ENCODE data around the gene PSMC2. TPM values are rescaled to one million over a fixed set of nuclear protein-coding genes. Genes with fewer than 3 reads are reported as not detected.

The PSMC2 gene
- total and polyA plus RNA-seq, 2 donors from 2014 or later: 98.8 to 115 TPM

GRCh38 chr7:103343758-103344452 lies 3.5 kb upstream of the PSMC2 start:
- FAIRE-seq: no peak
- Histone ChIP-seq H3K36me3 (ENCODE audit: control insufficient read depth in 2 of 3, insufficient read depth in 3 of 3, low read length in 3 of 3) (peaks cover 0 to 8% (median 5%) of the 10 kb centered on the region in 3 donors), H3K9me3 (ENCODE audit: control insufficient read depth in 2 of 3, insufficient read depth in 1 of 3, low read length in 3 of 3) (no peaks in the 10 kb centered on the region), H3K9ac (ENCODE audit: low read length in 3 of 3) (peak overlapping the region; percentile 81 to 91 (median 81)), H3K27me3 (ENCODE audit: control insufficient read depth, insufficient read depth, low read length) (no peaks in the 10 kb centered on the region), H3K4me1 (ENCODE audit: control insufficient read depth in 2 of 3, insufficient read depth in 2 of 3, low read depth in 1 of 3, low read length in 3 of 3) (peaks cover 3 to 18% (median 8%) of the 10 kb centered on the region in 3 donors), H3K4me3 (ENCODE audit: low read length in 3 of 3) (peak overlapping the region; percentile 91 to 94 (median 94)), H3K27ac (ENCODE audit: low read depth in 2 of 2, low read length in 2 of 2) (peak overlapping the region; percentile 51 to 56)
- DNase-seq: peak in 3 of 5 donors; percentile 47 to 60 (median 55)
- no peak for TF ChIP-seq CTCF (IDR thresholded peaks at IDR 0.05; ENCODE audit: borderline replicate concordance, extremely low read depth, insufficient read depth)
- intact Hi-C loops (cut with DNase I): no loop called here

DNA sequence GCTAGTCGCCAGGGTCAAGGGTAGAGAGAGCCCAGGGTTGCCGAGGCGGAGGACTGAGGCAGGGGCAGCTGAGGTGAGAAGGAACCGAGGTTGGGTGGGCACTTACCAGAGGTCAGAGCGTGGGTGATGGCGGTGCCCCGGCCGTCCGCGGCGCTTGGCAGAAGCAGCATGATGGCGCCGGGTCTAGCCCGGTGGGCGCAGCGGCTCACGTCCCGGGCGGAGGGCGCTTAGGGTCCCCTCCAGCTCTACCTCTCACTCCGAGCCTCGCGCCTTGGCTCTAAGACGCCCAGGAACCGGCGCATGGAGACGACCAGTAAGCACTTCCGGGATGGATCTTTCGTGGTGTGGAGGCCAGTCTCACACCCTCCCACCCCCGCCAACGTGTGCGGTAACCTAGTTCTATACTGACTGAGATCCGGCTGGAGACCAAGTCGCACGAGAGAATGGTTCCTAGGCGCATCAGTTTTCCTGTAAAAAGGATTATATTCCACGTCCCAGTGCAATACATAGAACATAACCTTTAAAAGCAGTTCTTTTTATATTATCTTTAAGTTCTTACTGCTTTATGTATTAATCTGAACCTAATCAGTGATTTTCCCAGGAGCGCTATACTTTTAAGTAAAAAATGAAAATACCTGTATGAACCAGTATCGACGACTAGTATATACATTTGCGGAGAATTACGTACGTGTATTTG lies 2.8 kb upstream of the PSMC2 start, which contains the start of gene DNAJC2:
Gene DNAJC2 (minus strand): TSS at position 315 of the 697 bp plus-strand sequence. CDS start 145 bp downstream, at position 170.
- intact Hi-C loops (cut with DNase I): no loop called here
- Histone ChIP-seq H3K27me3 (ENCODE audit: control insufficient read depth, insufficient read depth, low read length) (no peaks in the 10 kb centered on the region), H3K27ac (ENCODE audit: low read depth in 2 of 2, low read length in 2 of 2) (peak within 1 kb of the TSS; percentile 51 to 56), H3K36me3 (ENCODE audit: control insufficient read depth in 2 of 3, insufficient read depth in 3 of 3, low read length in 3 of 3) (peaks cover 0 to 8% (median 5%) of the 10 kb centered on the region in 3 donors), H3K9me3 (ENCODE audit: control insufficient read depth in 2 of 3, insufficient read depth in 1 of 3, low read length in 3 of 3) (no peaks in the 10 kb centered on the region), H3K9ac (ENCODE audit: low read length in 3 of 3) (peak within 1 kb of the TSS; percentile 81 to 91 (median 81)), H3K4me1 (ENCODE audit: control insufficient read depth in 2 of 3, insufficient read depth in 2 of 3, low read depth in 1 of 3, low read length in 3 of 3) (peaks cover 3 to 19% (median 8%) of the 10 kb centered on the region in 3 donors), H3K4me3 (ENCODE audit: low read length in 3 of 3) (peak within 1 kb of the TSS; percentile 91 to 94 (median 94))
- FAIRE-seq (no peak), DNase-seq (peak; percentile 88 to 97 (median 94))
- TF ChIP-seq CTCF (IDR thresholded peaks at IDR 0.05; ENCODE audit: borderline replicate concordance, extremely low read depth, insufficient read depth): no peak

DNA sequence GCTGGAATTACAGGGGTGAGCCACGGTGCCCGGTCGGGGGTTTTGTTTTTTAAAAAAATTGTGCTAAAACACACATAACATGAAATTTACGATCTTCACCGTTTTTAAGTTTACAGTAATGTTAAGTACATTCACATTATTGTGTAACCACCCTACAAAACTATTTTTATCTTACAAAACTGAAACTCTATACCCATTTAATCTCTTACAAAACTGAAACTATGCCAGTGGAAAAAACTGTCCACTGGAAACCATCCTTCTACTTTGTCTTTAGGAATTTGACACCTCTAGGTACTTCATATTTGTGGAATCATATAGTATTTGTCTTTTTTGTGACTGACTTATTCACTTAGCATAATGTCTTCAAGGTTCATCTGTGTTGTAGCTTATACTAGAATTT lies 1.0 kb upstream of the PSMC2 start:
- H3K9me3 ChIP-seq (ENCODE audit: control insufficient read depth in 2 of 3, insufficient read depth in 1 of 3, low read length in 3 of 3): no peaks in the 10 kb centered on the region
- H3K4me1 ChIP-seq (ENCODE audit: control insufficient read depth in 2 of 3, insufficient read depth in 2 of 3, low read depth in 1 of 3, low read length in 3 of 3): peaks cover 3 to 23% (median 8%) of the 10 kb centered on the region in 3 donors
- TF ChIP-seq CTCF (IDR thresholded peaks at IDR 0.05; ENCODE audit: borderline replicate concordance, extremely low read depth, insufficient read depth): no peak
- FAIRE-seq (no peak), DNase-seq (no peak)
- H3K27ac ChIP-seq (ENCODE audit: low read depth in 2 of 2, low read length in 2 of 2): no peak overlapping the region
- intact Hi-C loops (cut with DNase I): no loop called here
- H3K36me3 ChIP-seq (ENCODE audit: control insufficient read depth in 2 of 3, insufficient read depth in 3 of 3, low read length in 3 of 3): no peaks in the 10 kb centered on the region
- no peaks in the 10 kb centered on the region for H3K27me3 ChIP-seq (ENCODE audit: control insufficient read depth, insufficient read depth, low read length)
- H3K9ac ChIP-seq (ENCODE audit: low read length in 3 of 3): no peak overlapping the region
- H3K4me3 ChIP-seq (ENCODE audit: low read length in 3 of 3): no peak overlapping the region

Data from kidney (tissue), 14 donors.